ENCODE results near the gene POLR2H. TPM values are rescaled to one million over a fixed set of nuclear protein-coding genes. Genes with fewer than 3 reads are reported as not detected.

The POLR2H gene
- total RNA-seq, 1 donor from 2014 or later, result 64.3 TPM

- no peak for DNase-seq (ENCODE audit: extremely low spot score in 2 of 2)
- no peak overlapping the region for H3K4me3 ChIP-seq
- no peaks in the 10 kb centered on the region for H3K27me3 ChIP-seq
- intact Hi-C loops (cut with DNase I), result no loop called here
- TF ChIP-seq CTCF (IDR thresholded peaks at IDR 0.05), result no peak
- no peak for TF ChIP-seq POLR2AphosphoS5 (IDR thresholded peaks at IDR 0.05; ENCODE audit: insufficient read depth in 1 of 2, low read depth in 1 of 2)
- TF ChIP-seq POLR2A (IDR thresholded peaks at IDR 0.05), result no peak
- H3K4me1 ChIP-seq, result no peaks in the 10 kb centered on the region
- H3K27ac ChIP-seq, result no peak overlapping the region
- no peaks in the 10 kb centered on the region for H3K36me3 ChIP-seq
- no peaks in the 10 kb centered on the region for H3K9me3 ChIP-seq
These were observed 53.6 kb downstream of the POLR2H start for GRCh38 chr3:184415203-184415490.

GRCh38 chr3:184417619-184418327 lies 56.3 kb downstream of the POLR2H start:
- TF ChIP-seq POLR2A (IDR thresholded peaks at IDR 0.05) (no peak), CTCF (IDR thresholded peaks at IDR 0.05) (peak; percentile 77 to 89 (median 84)), POLR2AphosphoS5 (IDR thresholded peaks at IDR 0.05; ENCODE audit: insufficient read depth in 1 of 2, low read depth in 1 of 2) (no peak)
- Histone ChIP-seq H3K9me3 (peaks cover 4% of the 10 kb centered on the region), H3K27me3 (no peaks in the 10 kb centered on the region), H3K36me3 (no peaks in the 10 kb centered on the region), H3K4me3 (no peak overlapping the region), H3K27ac (no peak overlapping the region), H3K4me1 (no peaks in the 10 kb centered on the region)
- no peak for DNase-seq (ENCODE audit: extremely low spot score in 2 of 2)
- intact Hi-C loops (cut with DNase I), result no loop called here

Small RNAs within 50 kb of the gene (small RNA-seq; reads per million reads assigned to genes)
- gene SNORD66, result 753 reads per million, percentile 99 among the genes with 10 or more reads in this experiment

Other genes with a start within 250 kb of the POLR2H start
- 30.2 TPM for gene EIF2B5, start 226.4 kb upstream of the POLR2H start, total RNA-seq
- 39.0 TPM for gene DVL3, start 206.3 kb upstream of the POLR2H start, total RNA-seq
- 223 TPM for gene AP2M1, start 186.9 kb upstream of the POLR2H start, total RNA-seq
- 94.0 TPM for gene ABCF3, start 175.5 kb upstream of the POLR2H start, total RNA-seq
- gene VWA5B2, start 132.1 kb upstream of the POLR2H start, total RNA-seq, result 0.98 TPM
- 58.2 TPM for gene ALG3, start 112.7 kb upstream of the POLR2H start, total RNA-seq
- gene EEF1AKMT4, start 112.0 kb upstream of the POLR2H start, total RNA-seq, result 5.6 TPM
- gene CAMK2N2, start 100.2 kb upstream of the POLR2H start, total RNA-seq, result not detected
- gene ECE2, start 85.7 kb upstream of the POLR2H start, total RNA-seq, result 1.7 TPM
- gene PSMD2, start 62.5 kb upstream of the POLR2H start, total RNA-seq, result 108 TPM
- 207 TPM for gene EIF4G1, start 47.1 kb upstream of the POLR2H start, total RNA-seq
- gene FAM131A, start 24.1 kb upstream of the POLR2H start, total RNA-seq, result 28.5 TPM
- 8.1 TPM for gene CLCN2, start 105 bp upstream of the POLR2H start, total RNA-seq
- gene THPO, start 16.5 kb downstream of the POLR2H start, total RNA-seq, result 0.74 TPM
- gene CHRD, start 18.3 kb downstream of the POLR2H start, total RNA-seq, result 32.7 TPM
- 17.7 TPM for gene EPHB3, start 200.1 kb downstream of the POLR2H start, total RNA-seq

All from vagina (tissue), 2 donors.